ENCODE data around the gene ACVRL1.

The ACVRL1 gene

DNA sequence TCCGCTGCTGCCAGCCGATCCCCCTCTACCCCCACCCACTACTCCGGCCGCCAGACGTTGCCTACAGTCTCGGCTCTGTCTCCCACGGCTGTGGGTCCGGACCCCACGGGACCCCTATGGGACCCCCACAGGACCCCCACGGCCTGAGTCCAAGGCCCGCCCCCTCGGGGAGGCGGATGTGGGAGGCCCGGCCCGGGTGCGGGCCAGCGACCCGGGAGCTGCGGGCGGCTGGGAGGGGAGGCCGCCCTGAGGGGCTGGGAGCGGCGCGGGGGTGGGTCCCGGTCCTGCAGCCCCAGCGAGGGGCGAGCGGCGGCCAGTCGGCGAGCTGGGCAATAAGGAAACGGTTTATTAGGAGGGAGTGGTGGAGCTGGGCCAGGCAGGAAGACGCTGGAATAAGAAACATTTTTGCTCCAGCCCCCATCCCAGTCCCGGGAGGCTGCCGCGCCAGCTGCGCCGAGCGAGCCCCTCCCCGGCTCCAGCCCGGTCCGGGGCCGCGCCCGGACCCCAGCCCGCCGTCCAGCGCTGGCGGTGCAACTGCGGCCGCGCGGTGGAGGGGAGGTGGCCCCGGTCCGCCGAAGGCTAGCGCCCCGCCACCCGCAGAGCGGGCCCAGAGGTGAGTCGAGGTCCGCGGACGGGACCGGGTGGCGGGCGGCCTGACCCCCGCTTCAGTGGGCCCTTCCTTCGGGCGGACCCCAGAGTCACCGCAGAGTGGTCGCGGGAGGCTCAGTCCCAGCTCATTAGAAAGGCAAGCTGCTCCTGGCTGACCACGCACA lies at the start of gene ACVRL1:
Gene ACVRL1, plus strand, starts transcription at position 422 of the 773 bp plus-strand sequence. CDS start 4,971 bp downstream, outside the sequence.
- no peaks in the 10 kb centered on the region for H3K36me3 ChIP-seq (ENCODE audit: insufficient read depth, low read depth, low read length)
- H3K9me3 ChIP-seq (ENCODE audit: insufficient read depth, low read depth, low read length): no peaks in the 10 kb centered on the region
- H3K9ac ChIP-seq (ENCODE audit: low read depth, low read length): no peak within 1 kb of the TSS
- peak within 1 kb of the TSS; percentile 61; the same call in 1 of the 2 replicates for H3K4me3 ChIP-seq (ENCODE audit: low read length)
- peaks cover 61% of the 10 kb centered on the region for H3K27me3 ChIP-seq (ENCODE audit: insufficient read depth, low read length)
- H3K4me1 ChIP-seq (ENCODE audit: insufficient read depth, low read length): 0 out of 2 replicates have a peak, but pooled peaks cover 2% of the 10 kb centered on the region
- H3K27ac ChIP-seq (ENCODE audit: low read length): no peak within 1 kb of the TSS

DNA sequence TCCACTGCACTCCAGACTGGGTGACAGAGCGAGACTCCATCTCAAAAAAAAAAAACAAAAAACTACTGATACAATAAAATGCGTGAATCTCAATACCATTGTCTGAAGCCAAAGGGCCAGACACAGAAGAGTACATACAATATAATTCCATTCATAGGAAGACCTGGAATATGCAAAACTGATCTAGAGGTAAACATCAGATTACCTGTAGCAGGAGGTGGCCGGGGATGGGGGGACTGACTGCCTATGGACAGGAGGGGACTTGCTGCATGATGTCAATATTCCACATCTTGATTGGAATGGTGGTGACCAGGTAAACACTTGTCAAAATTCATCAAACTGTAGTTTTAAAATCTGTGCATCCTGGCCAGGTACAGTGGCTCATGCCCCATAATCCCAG lies 46.3 kb upstream of the ACVRL1 start:
- H3K4me3 ChIP-seq (ENCODE audit: low read length): no peak overlapping the region
- no peak overlapping the region for H3K9ac ChIP-seq (ENCODE audit: low read depth, low read length)
- H3K27me3 ChIP-seq (ENCODE audit: insufficient read depth, low read length): peaks cover 26% of the 10 kb centered on the region
- no peak overlapping the region for H3K27ac ChIP-seq (ENCODE audit: low read length)
- peaks cover 29% of the 10 kb centered on the region for H3K4me1 ChIP-seq (ENCODE audit: insufficient read depth, low read length)
- no peaks in the 10 kb centered on the region for H3K9me3 ChIP-seq (ENCODE audit: insufficient read depth, low read depth, low read length)
- no peaks in the 10 kb centered on the region for H3K36me3 ChIP-seq (ENCODE audit: insufficient read depth, low read depth, low read length)

DNA sequence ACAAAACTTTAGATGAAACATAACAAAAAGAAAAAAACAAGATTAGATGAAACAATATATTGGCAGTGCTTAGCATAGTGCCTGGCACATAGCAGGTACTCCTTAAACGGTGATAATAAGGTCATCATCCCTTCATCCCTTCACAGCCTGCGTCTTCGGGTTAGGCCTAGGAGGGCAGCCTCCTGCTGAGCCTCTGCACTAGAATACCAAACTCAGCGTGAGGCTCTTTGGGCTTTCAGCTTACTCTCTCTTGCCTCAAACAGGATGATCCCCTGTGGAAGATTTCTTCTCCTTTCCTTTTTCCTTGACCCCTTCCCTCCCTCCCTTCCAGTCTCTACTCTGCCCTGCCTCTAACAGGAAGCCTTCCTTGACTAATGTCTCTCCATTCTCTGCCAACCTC lies 44.4 kb upstream of the ACVRL1 start:
- H3K4me3 ChIP-seq (ENCODE audit: low read length): peak overlapping the region; percentile 70
- peak overlapping the region; percentile 69 for H3K27ac ChIP-seq (ENCODE audit: low read length)
- peaks cover 38% of the 10 kb centered on the region for H3K27me3 ChIP-seq (ENCODE audit: insufficient read depth, low read length)
- H3K9ac ChIP-seq (ENCODE audit: low read depth, low read length): peak overlapping the region; percentile 74; the same call in 1 of the 2 replicates
- H3K9me3 ChIP-seq (ENCODE audit: insufficient read depth, low read depth, low read length): no peaks in the 10 kb centered on the region
- H3K36me3 ChIP-seq (ENCODE audit: insufficient read depth, low read depth, low read length): no peaks in the 10 kb centered on the region
- H3K4me1 ChIP-seq (ENCODE audit: insufficient read depth, low read length): peaks cover 29% of the 10 kb centered on the region

DNA sequence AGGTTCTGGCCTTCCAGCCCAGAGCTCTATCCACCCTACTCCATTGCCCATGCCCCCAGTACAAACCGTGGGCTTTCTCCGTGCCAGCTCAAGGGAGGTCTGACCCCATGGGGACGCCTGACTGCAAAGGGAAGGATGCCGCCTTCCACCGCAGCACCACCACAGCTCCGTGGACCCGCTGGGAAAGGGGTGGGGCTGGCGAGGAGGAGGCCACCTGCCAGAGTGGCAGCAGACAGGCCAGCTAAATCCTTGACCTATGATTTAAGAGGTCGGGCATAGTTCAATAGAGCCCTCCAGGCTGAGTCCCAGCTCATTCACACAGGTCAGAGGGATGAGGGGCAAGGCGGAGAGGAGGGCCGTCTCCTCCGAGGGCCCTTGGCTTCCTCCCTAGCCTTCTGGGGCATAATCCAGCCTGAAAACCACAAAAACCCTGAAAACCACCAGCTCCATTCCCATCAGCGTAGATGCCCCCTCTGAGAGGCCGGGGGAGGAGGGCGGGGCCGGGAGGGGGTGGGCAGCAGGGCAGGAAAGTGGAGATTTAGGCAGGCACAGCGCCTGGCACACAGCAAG lies 43.9 kb upstream of the ACVRL1 start:
- Histone ChIP-seq H3K36me3 (ENCODE audit: insufficient read depth, low read depth, low read length) (no peaks in the 10 kb centered on the region), H3K27ac (ENCODE audit: low read length) (peak overlapping the region; percentile 69), H3K4me3 (ENCODE audit: low read length) (peak overlapping the region; percentile 70), H3K27me3 (ENCODE audit: insufficient read depth, low read length) (peaks cover 43% of the 10 kb centered on the region), H3K9me3 (ENCODE audit: insufficient read depth, low read depth, low read length) (no peaks in the 10 kb centered on the region), H3K9ac (ENCODE audit: low read depth, low read length) (peak overlapping the region; percentile 74; the same call in 1 of the 2 replicates), H3K4me1 (ENCODE audit: insufficient read depth, low read length) (peaks cover 30% of the 10 kb centered on the region)

DNA sequence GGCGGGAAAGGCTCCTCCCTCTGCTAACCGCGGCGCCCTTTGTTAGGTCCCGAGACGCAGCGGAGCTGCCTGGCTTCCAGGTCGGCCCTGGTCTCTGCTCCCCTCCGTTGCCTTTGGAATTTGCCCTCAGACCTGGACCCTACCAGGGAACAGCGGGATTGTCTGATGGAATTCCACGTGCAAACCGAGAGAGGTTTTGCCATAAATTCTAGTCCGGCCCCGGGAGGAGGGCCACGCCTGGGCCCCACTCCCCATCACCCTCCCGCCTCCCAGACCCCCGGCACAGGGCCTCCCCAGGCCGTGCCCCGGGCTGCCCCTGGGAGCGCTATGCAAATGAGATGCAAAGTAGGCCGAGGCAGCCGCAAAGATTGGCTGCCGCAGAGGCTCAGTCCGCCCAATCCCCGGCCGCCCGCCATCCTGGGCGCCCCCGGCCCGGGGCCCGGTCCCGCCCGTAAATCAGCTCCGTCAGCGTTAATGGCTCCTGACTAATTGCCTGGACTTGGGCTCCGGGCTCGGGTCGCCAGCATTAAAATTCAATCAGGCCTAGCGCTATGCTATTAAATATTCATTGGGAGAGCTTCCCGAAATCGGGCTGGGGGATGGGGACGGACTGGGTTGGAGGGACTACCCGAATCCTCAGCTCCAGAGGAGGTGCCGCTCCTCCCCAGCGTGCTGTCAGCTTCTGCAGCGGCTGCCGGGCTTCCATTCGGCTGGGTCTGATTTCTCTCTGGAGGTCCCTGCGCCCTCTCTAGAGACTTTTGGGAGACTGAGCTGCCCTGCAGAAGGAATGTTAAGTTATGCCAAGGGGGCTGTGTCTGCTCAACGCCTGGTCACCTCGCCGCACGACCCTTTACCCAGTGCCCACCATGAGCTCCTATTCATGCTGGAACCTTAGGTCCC lies 43.1 kb upstream of the ACVRL1 start:
- peaks cover 49% of the 10 kb centered on the region for H3K27me3 ChIP-seq (ENCODE audit: insufficient read depth, low read length)
- peak overlapping the region; percentile 70 for H3K4me3 ChIP-seq (ENCODE audit: low read length)
- peaks cover 31% of the 10 kb centered on the region for H3K4me1 ChIP-seq (ENCODE audit: insufficient read depth, low read length)
- peak overlapping the region; percentile 74; the same call in 1 of the 2 replicates for H3K9ac ChIP-seq (ENCODE audit: low read depth, low read length)
- no peaks in the 10 kb centered on the region for H3K36me3 ChIP-seq (ENCODE audit: insufficient read depth, low read depth, low read length)
- H3K9me3 ChIP-seq (ENCODE audit: insufficient read depth, low read depth, low read length): no peaks in the 10 kb centered on the region
- H3K27ac ChIP-seq (ENCODE audit: low read length): peak overlapping the region; percentile 69

DNA sequence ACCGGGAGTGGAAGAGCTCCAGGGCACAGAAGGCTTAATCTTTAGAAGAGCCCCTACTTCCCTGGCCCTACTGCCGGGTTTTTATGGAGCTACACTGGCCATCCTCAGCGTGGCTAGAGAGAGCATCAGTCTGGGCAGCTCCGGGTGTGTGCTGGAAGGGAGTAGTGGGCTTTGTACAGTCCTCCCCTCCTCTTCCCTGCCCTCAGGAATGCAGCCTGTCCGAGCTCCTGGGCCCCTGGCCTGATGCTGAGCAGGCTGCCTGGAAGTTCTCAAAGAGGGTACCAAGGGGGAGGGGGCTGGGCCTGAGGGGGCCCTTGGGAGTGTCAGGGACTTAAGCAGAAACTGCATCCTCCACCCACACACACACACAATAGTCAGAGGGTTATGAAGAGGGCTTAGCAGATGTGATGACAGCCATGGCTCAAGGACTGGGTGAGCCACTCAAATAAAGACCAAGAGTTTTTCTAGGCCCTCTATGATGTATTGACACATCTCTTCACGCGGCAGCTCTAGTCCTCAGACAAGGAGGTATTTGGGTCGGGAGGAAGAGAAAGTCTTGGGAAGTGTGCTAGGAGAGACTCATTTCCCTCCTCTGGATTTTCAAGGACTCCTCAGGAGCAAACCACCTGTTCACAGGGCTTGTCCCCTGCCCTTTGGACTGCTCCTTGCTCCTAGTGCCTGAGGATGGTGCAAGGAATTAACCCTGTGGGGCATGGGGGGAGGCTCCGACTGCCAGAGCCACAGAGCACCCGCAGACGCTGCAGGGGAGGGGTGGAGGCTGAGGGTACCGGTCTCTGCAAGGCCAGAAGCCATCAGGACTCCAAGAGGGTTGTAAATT lies 42.3 kb upstream of the ACVRL1 start:
- Histone ChIP-seq H3K27ac (ENCODE audit: low read length) (no peak overlapping the region), H3K27me3 (ENCODE audit: insufficient read depth, low read length) (peaks cover 56% of the 10 kb centered on the region), H3K9me3 (ENCODE audit: insufficient read depth, low read depth, low read length) (no peaks in the 10 kb centered on the region), H3K9ac (ENCODE audit: low read depth, low read length) (peak overlapping the region; percentile 24; the same call in 1 of the 2 replicates), H3K36me3 (ENCODE audit: insufficient read depth, low read depth, low read length) (no peaks in the 10 kb centered on the region), H3K4me1 (ENCODE audit: insufficient read depth, low read length) (peaks cover 37% of the 10 kb centered on the region), H3K4me3 (ENCODE audit: low read length) (peak overlapping the region; percentile 70)

DNA sequence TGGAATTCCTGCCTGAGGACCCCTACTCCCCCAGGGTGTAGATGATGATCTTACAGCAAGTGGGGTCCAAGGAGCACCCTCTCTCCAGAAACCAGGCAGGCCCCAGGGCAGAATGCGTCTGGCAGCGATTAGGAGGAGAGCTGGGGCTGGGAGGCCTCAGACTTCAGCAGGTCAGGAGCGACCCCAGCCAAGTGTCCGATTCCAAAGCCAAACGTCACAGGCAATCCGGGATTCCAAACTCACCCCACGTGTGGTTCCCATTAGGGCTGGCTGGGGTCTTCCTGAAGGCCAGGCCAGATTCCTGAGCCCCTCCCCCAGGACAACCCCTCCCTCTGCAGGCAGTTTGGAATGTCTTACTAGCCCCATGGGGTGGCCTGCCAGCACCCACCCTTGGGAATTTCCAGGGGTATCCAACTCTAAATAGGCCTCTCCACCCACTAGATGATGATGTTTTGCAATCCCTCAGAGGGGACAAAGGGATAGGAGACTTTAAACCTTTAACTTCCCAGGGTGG lies 41.5 kb upstream of the ACVRL1 start:
- no peak overlapping the region for H3K27ac ChIP-seq (ENCODE audit: low read length)

DNA sequence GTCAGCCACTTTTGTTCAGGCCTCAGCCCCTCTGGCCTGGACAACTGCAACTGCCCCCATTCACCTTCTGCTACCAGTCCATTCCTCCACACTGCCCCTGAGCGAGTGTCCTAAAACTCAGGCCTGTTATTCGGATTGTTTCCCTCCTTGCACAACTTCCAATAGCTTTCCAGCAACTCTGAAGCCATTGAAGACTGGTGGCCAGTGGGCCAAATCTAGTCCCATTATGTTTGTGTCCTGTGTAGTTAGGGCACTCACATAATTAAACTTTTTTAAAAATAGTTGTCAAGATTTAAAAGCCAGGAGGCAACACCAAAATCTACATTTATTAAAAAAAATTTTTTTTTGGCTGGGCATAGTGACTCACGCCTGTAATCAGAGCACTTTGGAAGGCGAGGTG lies 41.0 kb upstream of the ACVRL1 start:
- Histone ChIP-seq H3K4me1 (ENCODE audit: insufficient read depth, low read length) (peaks cover 44% of the 10 kb centered on the region), H3K4me3 (ENCODE audit: low read length) (peak overlapping the region; percentile 4; the same call in 1 of the 2 replicates), H3K27ac (ENCODE audit: low read length) (no peak overlapping the region), H3K9ac (ENCODE audit: low read depth, low read length) (no peak overlapping the region), H3K36me3 (ENCODE audit: insufficient read depth, low read depth, low read length) (no peaks in the 10 kb centered on the region), H3K9me3 (ENCODE audit: insufficient read depth, low read depth, low read length) (no peaks in the 10 kb centered on the region), H3K27me3 (ENCODE audit: insufficient read depth, low read length) (peaks cover 64% of the 10 kb centered on the region)

More for the DNA sequence above, 41.5 kb upstream of the ACVRL1 start:
- Histone ChIP-seq H3K9me3 (ENCODE audit: insufficient read depth, low read depth, low read length) (no peaks in the 10 kb centered on the region), H3K4me3 (ENCODE audit: low read length) (peak overlapping the region; percentile 4; the same call in 1 of the 2 replicates), H3K4me1 (ENCODE audit: insufficient read depth, low read length) (peaks cover 44% of the 10 kb centered on the region), H3K9ac (ENCODE audit: low read depth, low read length) (no peak overlapping the region; the same call in 1 of the 2 replicates), H3K36me3 (ENCODE audit: insufficient read depth, low read depth, low read length) (no peaks in the 10 kb centered on the region), H3K27me3 (ENCODE audit: insufficient read depth, low read length) (peaks cover 64% of the 10 kb centered on the region)

DNA sequence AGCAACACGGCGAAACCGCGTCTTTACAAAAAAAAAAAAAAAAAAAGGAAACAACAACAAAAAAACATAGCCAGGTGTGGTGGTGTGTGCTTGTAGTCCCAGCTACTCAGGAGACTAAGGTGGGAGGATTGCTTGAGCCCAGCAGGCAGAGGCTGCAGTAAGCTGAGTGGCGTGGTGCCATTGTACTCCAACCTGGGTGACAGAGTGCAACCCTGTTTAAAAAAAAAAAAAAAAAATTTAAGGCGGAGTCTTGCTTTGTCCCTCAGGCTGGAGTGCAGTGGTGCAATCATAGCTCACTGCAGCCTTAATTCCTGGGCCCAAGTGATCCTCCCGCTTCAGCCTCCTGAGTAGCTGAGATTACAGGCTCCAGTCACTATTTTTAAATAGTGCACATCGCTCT lies 40.5 kb upstream of the ACVRL1 start:
- no peak overlapping the region for H3K4me3 ChIP-seq (ENCODE audit: low read length)
- peaks cover 44% of the 10 kb centered on the region for H3K4me1 ChIP-seq (ENCODE audit: insufficient read depth, low read length)
- H3K27ac ChIP-seq (ENCODE audit: low read length): no peak overlapping the region
- peaks cover 64% of the 10 kb centered on the region for H3K27me3 ChIP-seq (ENCODE audit: insufficient read depth, low read length)
- H3K9ac ChIP-seq (ENCODE audit: low read depth, low read length): no peak overlapping the region
- H3K9me3 ChIP-seq (ENCODE audit: insufficient read depth, low read depth, low read length): no peaks in the 10 kb centered on the region
- no peaks in the 10 kb centered on the region for H3K36me3 ChIP-seq (ENCODE audit: insufficient read depth, low read depth, low read length)

DNA sequence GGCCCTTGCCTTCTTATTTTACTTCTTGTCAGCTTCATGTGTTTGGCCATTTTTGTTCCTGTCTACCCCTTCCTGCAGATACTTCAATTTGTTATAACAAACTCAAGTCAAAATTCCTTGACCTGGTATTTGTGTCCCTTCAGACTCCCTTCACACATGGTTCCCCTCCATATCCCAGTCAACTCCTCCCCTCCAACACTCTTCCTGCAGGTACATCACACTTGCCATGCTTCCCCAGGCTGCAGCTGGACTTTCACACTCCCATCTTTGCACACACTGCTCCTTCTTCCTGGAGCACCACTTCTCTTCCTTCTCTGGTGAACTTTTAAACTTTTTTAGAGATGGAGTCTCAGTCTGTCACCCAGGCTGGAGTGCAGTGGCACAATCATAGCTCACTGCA lies 39.9 kb upstream of the ACVRL1 start:
- Histone ChIP-seq H3K9me3 (ENCODE audit: insufficient read depth, low read depth, low read length) (no peaks in the 10 kb centered on the region), H3K4me3 (ENCODE audit: low read length) (no peak overlapping the region), H3K4me1 (ENCODE audit: insufficient read depth, low read length) (peaks cover 44% of the 10 kb centered on the region), H3K27me3 (ENCODE audit: insufficient read depth, low read length) (peaks cover 58% of the 10 kb centered on the region), H3K9ac (ENCODE audit: low read depth, low read length) (no peak overlapping the region), H3K36me3 (ENCODE audit: insufficient read depth, low read depth, low read length) (no peaks in the 10 kb centered on the region), H3K27ac (ENCODE audit: low read length) (no peak overlapping the region)

Measured in iPS-20b (cell line).